HepG2 (cell line): Measurements from ENCODE around the gene PTPN13. TPM values are rescaled to one million over a fixed set of nuclear protein-coding genes. Genes with fewer than 3 reads are reported as not detected.

Experiments
- ATAC-seq: fragments of 200-7000 bp; cut with Tn5 transposase; 3 replicates; pipeline ENCODE4 v1.9.1; 2020; ENCODE audit warnings: mild to moderate bottlenecking, moderate library complexity
- BruUV-seq: library from RNA; stranded (reverse); fragments of 400-500 nt; replicated peaks from 2 replicates; lab custom pipeline; 2021; lab: Mats Ljungman, UMichigan
- CTCF ChIA-PET: fragments of 300-600 bp; formaldehyde crosslinking; extraction: SDS; loops from one replicate; lab custom pipeline; 2021; ENCODE audit warnings: low total read pairs, inconsistent platforms, low intra/inter-chr PET ratio; lab: Yijun Ruan, JAX
- POLR2A ChIA-PET: fragments of 350-600 bp; sonication (Branson Sonifier 250); formaldehyde crosslinking; loops from one replicate; lab custom pipeline; 2020; ENCODE audit warnings: antibody characterized with exemption, inconsistent platforms; lab: Yijun Ruan, JAX
- DNase-seq: peaks from one replicate; pipeline ENCODE4 v3.0.0-alpha.2; 2015; ENCODE audit warnings: low spot score
- FAIRE-seq: peaks from 3 replicates; lab custom pipeline; 2011; peaks lifted over from hg19 to GRCh38; lab: Jason Lieb, UNC
- H2AFZ ChIP-seq: one replicate; pipeline ENCODE4 v1.6.1; 2011; ENCODE audit warnings: low read length, inconsistent platforms
- H3K27ac ChIP-seq: fragments of 300-600 bp; 3 replicates; pipeline ENCODE4 v1.8.0; 2011; ENCODE audit warnings: mixed run types, mild to moderate bottlenecking, mixed read lengths, low read length, inconsistent platforms; ENCODE audit not compliant: insufficient read depth; ENCODE audit errors: extremely low read length
- H3K27me3 ChIP-seq, 2 experiments: fragments of 200-600 bp in 1 of 2; 2 replicates in 1 of 2; 3 replicates in 1 of 2; pipeline versions ENCODE4 v1.6.0 to v1.8.0; 2011; ENCODE audit warnings: low read length in 2 of 2, mild to moderate bottlenecking in 2 of 2, moderate library complexity in 2 of 2, inconsistent platforms in 1 of 2; ENCODE audit not compliant: insufficient read depth in 2 of 2, control insufficient read depth in 1 of 2
- H3K36me3 ChIP-seq, 2 experiments: fragments of 200-600 bp in 1 of 2; replicated peaks in 1 of 2; 2 replicates in 1 of 2; 3 replicates in 1 of 2; pipeline versions ENCODE4 v1.5.1 to v1.8.0; 2011; ENCODE audit warnings: low read length in 2 of 2, inconsistent platforms in 1 of 2; ENCODE audit not compliant: insufficient read depth in 2 of 2, control insufficient read depth in 1 of 2
- H3K4me1 ChIP-seq: 2 replicates; pipeline ENCODE4 v1.5.1; 2012; ENCODE audit warnings: low read length, inconsistent platforms; ENCODE audit not compliant: insufficient read depth
- H3K4me2 ChIP-seq: 2 replicates; pipeline ENCODE4 v1.6.0; 2011; ENCODE audit warnings: low read depth, low read length, inconsistent platforms
- H3K4me3 ChIP-seq, 3 experiments: fragments of 200-600 bp in 1 of 3; sonication (generic), shearing (Covaris generic) in 1 of 3; replicated peaks in 1 of 3; 2 replicates each; pipeline ENCODE4 v1.5.1; 2011 to 2016; ENCODE audit warnings: low read length in 3 of 3, inconsistent platforms in 2 of 3, low read depth in 2 of 3, mild to moderate bottlenecking in 2 of 3, control low read depth in 1 of 3, mixed read lengths in 1 of 3; ENCODE audit not compliant: insufficient read depth in 1 of 3
- H3K79me2 ChIP-seq: one replicate; pipeline ENCODE4 v1.6.1; 2011; ENCODE audit warnings: low read length, inconsistent platforms; ENCODE audit not compliant: insufficient read depth
- H3K9ac ChIP-seq: 2 replicates; pipeline ENCODE4 v1.6.0; 2011; ENCODE audit warnings: mild to moderate bottlenecking, low read depth, low read length, inconsistent platforms; ENCODE audit not compliant: insufficient read depth
- H3K9me3 ChIP-seq: 2 replicates; pipeline ENCODE4 v1.5.1; 2012; ENCODE audit warnings: mild to moderate bottlenecking, low read length
- H4K20me1 ChIP-seq: 2 replicates; pipeline ENCODE4 v1.6.0; 2011; ENCODE audit warnings: inconsistent platforms, mild to moderate bottlenecking, low read length, moderate library complexity; ENCODE audit not compliant: insufficient read depth
- CEBPB ChIP-seq: IDR thresholded peaks from 2 replicates; pipeline ENCODE4 v1.6.1; 2011; ENCODE audit warnings: low read depth, low read length, improper control_type of control experiment, borderline replicate concordance
- HMG20B ChIP-seq: conservative IDR thresholded peaks from 2 replicates; pipeline ENCODE4 v1.6.1; 2016; ENCODE audit warnings: missing genetic modification reagents, missing compliant biosample characterization
- RFXAP ChIP-seq: sonication (generic); formaldehyde crosslinking; IDR thresholded peaks from 2 replicates; pipeline ENCODE4 v1.4.0; 2020; ENCODE audit warnings: missing genetic modification reagents, borderline replicate concordance
- XBP1 ChIP-seq: sonication (generic); formaldehyde crosslinking; IDR thresholded peaks from 2 replicates; pipeline ENCODE4 v1.5.0; 2020; ENCODE audit warnings: missing genetic modification reagents
- ZNF235 ChIP-seq: sonication (generic); formaldehyde crosslinking; IDR thresholded peaks from 2 replicates; pipeline ENCODE4 v1.8.1; 2023; ENCODE audit warnings: mild to moderate bottlenecking, missing genetic modification reagents, borderline replicate concordance
- ZNF383 ChIP-seq: sonication (generic); formaldehyde crosslinking; IDR thresholded peaks from 2 replicates; pipeline ENCODE4 v1.4.0; 2020; ENCODE audit warnings: missing genetic modification reagents, mild to moderate bottlenecking, borderline replicate concordance
- ZNF615 ChIP-seq: sonication (generic); formaldehyde crosslinking; IDR thresholded peaks from 2 replicates; pipeline ENCODE4 v1.5.0; 2020; ENCODE audit warnings: mild to moderate bottlenecking, missing genetic modification reagents, borderline replicate concordance
- ZNF878 ChIP-seq: sonication (generic); formaldehyde crosslinking; IDR thresholded peaks from 2 replicates; pipeline ENCODE4 v1.8.1; 2023; ENCODE audit warnings: mild to moderate bottlenecking, missing genetic modification reagents, moderate library complexity
- ZNF879 ChIP-seq: sonication (generic); formaldehyde crosslinking; IDR thresholded peaks from 2 replicates; pipeline ENCODE4 v1.8.1; 2023; ENCODE audit warnings: missing genetic modification reagents
- WGBS: methylation state at CpG from one replicate; pipeline ENCODE4 v1.1.6; 2017; ENCODE audit warnings: low lambda C conversion rate; 5-methylcytosine and 5-hydroxymethylcytosine counted together
- in situ Hi-C: cut with HindIII; loops from 2 replicates; pipeline ENCODE4 v1.10.0; 2017; ENCODE audit warnings: low pct_unique_long_range_greater_than_20kb; ENCODE audit not compliant: extremely low pct_ligation_motif_present
- intact Hi-C: fragments of 100-400 bp; cut with micrococcal nuclease; formaldehyde crosslinking; loops from one replicate; pipeline ENCODE4 v1.10.0; 2022; ENCODE audit not compliant: unreplicated experiment
- polyA plus RNA-seq, 8 experiments: library from polyadenylated mRNA; depleted of rRNA in 3 of 8; stranded (reverse) in 7 of 8; unstranded in 1 of 8; fragments of >200 nt; fragmentation: Illumina TruSeq in 4 of 8; extraction: Trizol in 4 of 8; gene quantifications; 2 replicates each; pipeline versions ENCODE4 v1.2.1 to v1.2.3, GENCODE V29; 2011 to 2016; ENCODE audit warnings: low read depth in 4 of 8, missing spikeins in 1 of 8, mixed read lengths in 1 of 8; ENCODE audit not compliant: insufficient read depth in 1 of 8
- total RNA-seq, 5 experiments: library from RNA; depleted of rRNA; stranded (reverse); fragments of >200 nt; fragmentation: Illumina TruSeq; extraction: Trizol; gene quantifications; 2 replicates each; pipeline ENCODE4 v1.2.3, GENCODE V29; 2016; ENCODE audit warnings: low read depth in 1 of 5
- TF ChIP-seq, protein P1 (sequence below): sonication (generic); formaldehyde crosslinking; IDR thresholded peaks from 2 replicates; pipeline ENCODE4 v1.5.1; 2020; ENCODE audit warnings: missing genetic modification reagents, mild to moderate bottlenecking, borderline replicate concordance
- TF ChIP-seq, protein P2 (sequence below): sonication (generic); formaldehyde crosslinking; conservative IDR thresholded peaks from 2 replicates; pipeline ENCODE4 v1.5.0; 2020; ENCODE audit warnings: missing genetic modification reagents
- TF ChIP-seq, protein P3 (sequence below): sonication (generic); formaldehyde crosslinking; IDR thresholded peaks from 2 replicates; pipeline ENCODE4 v1.9.0; 2021; ENCODE audit warnings: missing genetic modification reagents, borderline replicate concordance

PTPN13 gene
- total and polyA plus RNA-seq, 2 of the 13 experiments (the other 11 are each of a cell fraction or from before 2014, with no cell fraction given) = not detected

DNA sequence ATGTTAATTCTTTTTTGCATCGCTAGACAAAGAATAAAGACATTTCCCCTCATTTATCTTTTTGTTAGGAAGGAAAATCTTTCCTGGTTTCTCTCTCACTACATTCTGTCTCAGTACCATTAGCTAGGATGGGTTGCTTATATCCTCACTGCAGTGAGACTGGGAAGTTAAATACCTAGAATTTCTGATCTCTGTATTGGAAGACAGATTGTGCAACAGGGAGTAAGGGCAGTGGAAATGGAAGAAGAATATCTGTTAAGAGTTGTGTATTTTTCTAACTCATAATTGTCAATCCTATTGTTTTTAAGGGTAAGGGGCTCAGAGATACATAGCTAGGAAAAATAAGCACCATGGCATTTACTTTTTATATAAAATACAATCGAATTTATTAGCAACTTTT lies 19.6 kb downstream of the PTPN13 start:
- H2AFZ ChIP-seq = no peak overlapping the region
- H3K79me2 ChIP-seq = no peaks in the 10 kb centered on the region
- H3K36me3 ChIP-seq = no peaks in the 10 kb centered on the region
- no TSS peak for BruUV-seq
- no peak overlapping the region for H3K27ac ChIP-seq
- no peaks in the 10 kb centered on the region for H4K20me1 ChIP-seq
- no peaks in the 10 kb centered on the region for H3K27me3 ChIP-seq
- TF ChIP-seq ZNF615 (CRISPR knock-in tag) (no peak), ZNF383 (CRISPR knock-in tag) (no peak), RFXAP (CRISPR knock-in tag) (no peak), ZNF235 (CRISPR knock-in tag) (no peak), ZNF879 (no peak), CEBPB (0 out of 2 replicates have a peak, but pooled peaks have one; percentile 34)
- POLR2A ChIA-PET = no interaction called here
- in situ Hi-C loops (no loop called here), intact Hi-C loops (no loop called here)
- no peak overlapping the region for H3K9ac ChIP-seq
- H3K4me1 ChIP-seq = no peaks in the 10 kb centered on the region
- no peaks in the 10 kb centered on the region for H3K9me3 ChIP-seq
- no peak for FAIRE-seq
- 24% methylated on average over 2 of the region's 2 CpGs for WGBS
- H3K4me2 ChIP-seq = no peak overlapping the region
- CTCF ChIA-PET = no interaction called here
- H3K4me3 ChIP-seq = no peak overlapping the region
- no peak for DNase-seq
- no peak for ATAC-seq

DNA sequence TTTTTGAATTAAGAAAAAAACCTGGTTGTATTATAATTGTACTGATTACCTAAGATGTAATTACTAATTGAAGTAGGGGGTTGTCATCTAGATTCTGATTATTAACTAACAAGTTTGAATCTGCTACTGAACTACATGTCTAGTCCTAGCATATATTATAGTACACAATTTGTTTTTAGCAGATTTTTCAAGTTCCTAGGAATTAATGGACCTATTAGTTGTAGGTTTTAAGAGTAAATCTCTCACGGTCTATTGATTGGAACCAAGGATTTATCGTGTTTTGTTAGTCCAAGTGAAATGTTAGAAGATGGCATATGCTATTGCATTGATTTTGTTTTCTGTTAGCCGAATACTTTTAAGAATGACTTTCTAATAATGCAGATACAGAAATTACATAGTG lies 20.8 kb downstream of the PTPN13 start:
- ATAC-seq = no peak
- intact Hi-C loops = no loop called here
- TF ChIP-seq, protein P1, sequence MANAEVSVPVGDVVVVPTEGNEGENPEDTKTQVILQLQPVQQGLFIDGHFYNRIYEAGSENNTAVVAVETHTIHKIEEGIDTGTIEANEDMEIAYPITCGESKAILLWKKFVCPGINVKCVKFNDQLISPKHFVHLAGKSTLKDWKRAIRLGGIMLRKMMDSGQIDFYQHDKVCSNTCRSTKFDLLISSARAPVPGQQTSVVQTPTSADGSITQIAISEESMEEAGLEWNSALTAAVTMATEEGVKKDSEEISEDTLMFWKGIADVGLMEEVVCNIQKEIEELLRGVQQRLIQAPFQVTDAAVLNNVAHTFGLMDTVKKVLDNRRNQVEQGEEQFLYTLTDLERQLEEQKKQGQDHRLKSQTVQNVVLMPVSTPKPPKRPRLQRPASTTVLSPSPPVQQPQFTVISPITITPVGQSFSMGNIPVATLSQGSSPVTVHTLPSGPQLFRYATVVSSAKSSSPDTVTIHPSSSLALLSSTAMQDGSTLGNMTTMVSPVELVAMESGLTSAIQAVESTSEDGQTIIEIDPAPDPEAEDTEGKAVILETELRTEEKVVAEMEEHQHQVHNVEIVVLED (CRISPR knock-in tag) = no peak
- TF ChIP-seq XBP1 (CRISPR knock-in tag) = no peak
- TF ChIP-seq ZNF878 (CRISPR knock-in tag) = no peak
- TF ChIP-seq, protein P2, sequence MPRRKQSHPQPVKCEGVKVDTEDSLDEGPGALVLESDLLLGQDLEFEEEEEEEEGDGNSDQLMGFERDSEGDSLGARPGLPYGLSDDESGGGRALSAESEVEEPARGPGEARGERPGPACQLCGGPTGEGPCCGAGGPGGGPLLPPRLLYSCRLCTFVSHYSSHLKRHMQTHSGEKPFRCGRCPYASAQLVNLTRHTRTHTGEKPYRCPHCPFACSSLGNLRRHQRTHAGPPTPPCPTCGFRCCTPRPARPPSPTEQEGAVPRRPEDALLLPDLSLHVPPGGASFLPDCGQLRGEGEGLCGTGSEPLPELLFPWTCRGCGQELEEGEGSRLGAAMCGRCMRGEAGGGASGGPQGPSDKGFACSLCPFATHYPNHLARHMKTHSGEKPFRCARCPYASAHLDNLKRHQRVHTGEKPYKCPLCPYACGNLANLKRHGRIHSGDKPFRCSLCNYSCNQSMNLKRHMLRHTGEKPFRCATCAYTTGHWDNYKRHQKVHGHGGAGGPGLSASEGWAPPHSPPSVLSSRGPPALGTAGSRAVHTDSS (CRISPR knock-in tag) = no peak
- no peak for TF ChIP-seq HMG20B
- TF ChIP-seq, protein P3, sequence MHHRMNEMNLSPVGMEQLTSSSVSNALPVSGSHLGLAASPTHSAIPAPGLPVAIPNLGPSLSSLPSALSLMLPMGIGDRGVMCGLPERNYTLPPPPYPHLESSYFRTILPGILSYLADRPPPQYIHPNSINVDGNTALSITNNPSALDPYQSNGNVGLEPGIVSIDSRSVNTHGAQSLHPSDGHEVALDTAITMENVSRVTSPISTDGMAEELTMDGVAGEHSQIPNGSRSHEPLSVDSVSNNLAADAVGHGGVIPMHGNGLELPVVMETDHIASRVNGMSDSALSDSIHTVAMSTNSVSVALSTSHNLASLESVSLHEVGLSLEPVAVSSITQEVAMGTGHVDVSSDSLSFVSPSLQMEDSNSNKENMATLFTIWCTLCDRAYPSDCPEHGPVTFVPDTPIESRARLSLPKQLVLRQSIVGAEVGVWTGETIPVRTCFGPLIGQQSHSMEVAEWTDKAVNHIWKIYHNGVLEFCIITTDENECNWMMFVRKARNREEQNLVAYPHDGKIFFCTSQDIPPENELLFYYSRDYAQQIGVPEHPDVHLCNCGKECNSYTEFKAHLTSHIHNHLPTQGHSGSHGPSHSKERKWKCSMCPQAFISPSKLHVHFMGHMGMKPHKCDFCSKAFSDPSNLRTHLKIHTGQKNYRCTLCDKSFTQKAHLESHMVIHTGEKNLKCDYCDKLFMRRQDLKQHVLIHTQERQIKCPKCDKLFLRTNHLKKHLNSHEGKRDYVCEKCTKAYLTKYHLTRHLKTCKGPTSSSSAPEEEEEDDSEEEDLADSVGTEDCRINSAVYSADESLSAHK (CRISPR knock-in tag) = no peak

More for the DNA sequence above, 20.8 kb downstream of the PTPN13 start:
- Histone ChIP-seq H3K4me2 (no peak overlapping the region), H3K79me2 (no peaks in the 10 kb centered on the region), H3K9me3 (no peaks in the 10 kb centered on the region), H3K27me3 (no peaks in the 10 kb centered on the region), H3K36me3 (no peaks in the 10 kb centered on the region), H4K20me1 (no peaks in the 10 kb centered on the region), H3K4me3 (no peak overlapping the region), H3K4me1 (no peaks in the 10 kb centered on the region), H2AFZ (no peak overlapping the region), H3K27ac (no peak overlapping the region), H3K9ac (no peak overlapping the region)
- WGBS = 4% methylated on average over 3 of the region's 3 CpGs
- POLR2A ChIA-PET = no interaction called here
- FAIRE-seq = no peak
- in situ Hi-C loops = no loop called here
- no peak for DNase-seq
- CTCF ChIA-PET = no interaction called here
- BruUV-seq = no TSS peak
